ENCODE measurements around the gene WAPL. TPM values are rescaled to one million over a fixed set of nuclear protein-coding genes. Genes with fewer than 3 reads are reported as not detected.

WAPL gene
- total RNA-seq, 2 experiments from 2014 or later: 34.3 TPM

DNA sequence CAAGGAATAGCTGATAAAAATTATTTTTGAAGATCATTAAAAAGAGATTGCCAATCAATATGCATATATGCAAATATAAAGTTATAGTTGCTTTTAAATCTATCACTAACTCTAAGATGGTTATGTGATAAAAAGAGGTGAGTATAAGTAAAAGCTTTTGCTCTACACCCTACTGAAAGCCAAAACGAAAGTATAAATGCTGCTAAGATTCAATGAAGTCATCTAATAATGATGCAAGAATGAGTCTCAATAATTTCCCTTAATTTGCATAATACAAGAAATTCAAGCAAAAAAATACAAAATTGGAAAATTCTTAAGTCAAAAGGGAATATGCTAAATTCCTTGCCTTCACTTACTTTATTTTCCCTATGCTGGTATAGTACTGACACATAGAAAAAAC is 75.2 kb downstream of the WAPL start:
- H3K27me3 ChIP-seq (ENCODE audit: control insufficient read depth in 1 of 2, insufficient read depth in 2 of 2, low read length in 2 of 2): no peaks in the 10 kb centered on the region
- no peak for ATAC-seq (ENCODE audit: poor library complexity)
- ChIA-PET POLR2A (no interaction called here), CTCF (interaction anchor here (0.6 to 1.5 kb wide), 2 partner anchors 46 to 59 kb away, joined by 3 to 4 read pairs; no protein-coding TSS in a partner anchor)
- Mint-ChIP-seq H3K27ac (no peak overlapping the region), H3K27me3 (no peaks in the 10 kb centered on the region), H3K4me3 (no peak overlapping the region), H3K36me3 (ENCODE audit: low read depth) (peaks cover 95% of the 10 kb centered on the region), H3K4me1 (ENCODE audit: low read depth) (peaks cover 39% of the 10 kb centered on the region), H3K9me3 (no peaks in the 10 kb centered on the region)
- H3K4me1 ChIP-seq (ENCODE audit: insufficient read depth, low read length): peaks cover 3% of the 10 kb centered on the region
- intact Hi-C loops (cut with DNase I, micrococcal nuclease): loop anchor here in 1 of 2 experiments (5.0 kb wide), 1 partner anchor 44 kb away; no protein-coding TSS in a partner anchor
- no peak overlapping the region for H3K27ac ChIP-seq (ENCODE audit: low read depth in 1 of 2, low read length in 2 of 2)
- peaks cover 70% of the 10 kb centered on the region for H3K36me3 ChIP-seq (ENCODE audit: insufficient read depth, low read length)
- no peak overlapping the region for H3K4me3 ChIP-seq (ENCODE audit: low read length)
- no peak for DNase-seq
- no peaks in the 10 kb centered on the region for H3K9me3 ChIP-seq (ENCODE audit: control insufficient read depth in 1 of 2, insufficient read depth in 1 of 2, low read length in 2 of 2)
- TF ChIP-seq, protein P1, sequence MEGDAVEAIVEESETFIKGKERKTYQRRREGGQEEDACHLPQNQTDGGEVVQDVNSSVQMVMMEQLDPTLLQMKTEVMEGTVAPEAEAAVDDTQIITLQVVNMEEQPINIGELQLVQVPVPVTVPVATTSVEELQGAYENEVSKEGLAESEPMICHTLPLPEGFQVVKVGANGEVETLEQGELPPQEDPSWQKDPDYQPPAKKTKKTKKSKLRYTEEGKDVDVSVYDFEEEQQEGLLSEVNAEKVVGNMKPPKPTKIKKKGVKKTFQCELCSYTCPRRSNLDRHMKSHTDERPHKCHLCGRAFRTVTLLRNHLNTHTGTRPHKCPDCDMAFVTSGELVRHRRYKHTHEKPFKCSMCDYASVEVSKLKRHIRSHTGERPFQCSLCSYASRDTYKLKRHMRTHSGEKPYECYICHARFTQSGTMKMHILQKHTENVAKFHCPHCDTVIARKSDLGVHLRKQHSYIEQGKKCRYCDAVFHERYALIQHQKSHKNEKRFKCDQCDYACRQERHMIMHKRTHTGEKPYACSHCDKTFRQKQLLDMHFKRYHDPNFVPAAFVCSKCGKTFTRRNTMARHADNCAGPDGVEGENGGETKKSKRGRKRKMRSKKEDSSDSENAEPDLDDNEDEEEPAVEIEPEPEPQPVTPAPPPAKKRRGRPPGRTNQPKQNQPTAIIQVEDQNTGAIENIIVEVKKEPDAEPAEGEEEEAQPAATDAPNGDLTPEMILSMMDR (IDR thresholded peaks at IDR 0.05): no peak

DNA sequence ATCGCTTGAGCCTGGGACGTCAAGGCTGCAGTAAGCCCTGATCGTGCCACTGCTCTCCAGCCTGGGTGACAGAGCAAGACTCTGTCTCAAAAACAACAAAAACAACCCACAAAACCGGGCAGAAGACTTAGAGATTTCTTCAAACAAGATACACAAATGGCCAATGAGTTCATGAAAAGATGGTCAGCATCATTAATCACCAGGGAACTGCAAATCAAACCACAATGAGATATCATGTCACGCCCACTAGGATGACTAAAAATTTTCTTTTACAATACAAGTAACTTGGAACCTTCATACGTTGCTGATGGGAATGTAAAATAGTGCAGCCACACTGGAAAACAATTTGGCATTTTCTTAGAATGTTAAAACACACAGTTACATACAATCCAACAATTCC is 77.7 kb downstream of the WAPL start:
- Histone ChIP-seq H3K4me1 (ENCODE audit: insufficient read depth, low read length) (no peaks in the 10 kb centered on the region), H3K9me3 (ENCODE audit: control insufficient read depth in 1 of 2, insufficient read depth in 1 of 2, low read length in 2 of 2) (no peaks in the 10 kb centered on the region), H3K27ac (ENCODE audit: low read depth in 1 of 2, low read length in 2 of 2) (no peak overlapping the region), H3K27me3 (ENCODE audit: control insufficient read depth in 1 of 2, insufficient read depth in 2 of 2, low read length in 2 of 2) (no peaks in the 10 kb centered on the region), H3K36me3 (ENCODE audit: insufficient read depth, low read length) (peaks cover 79% of the 10 kb centered on the region), H3K4me3 (ENCODE audit: low read length) (no peak overlapping the region)
- H3K4me1 Mint-ChIP-seq (ENCODE audit: low read depth): peaks cover 35% of the 10 kb centered on the region
- DNase-seq (no peak), ATAC-seq (ENCODE audit: poor library complexity) (no peak)
- intact Hi-C loops (cut with DNase I, micrococcal nuclease): no loop called here
- peaks cover 93% of the 10 kb centered on the region for H3K36me3 Mint-ChIP-seq (ENCODE audit: low read depth)
- no peak overlapping the region for H3K27ac Mint-ChIP-seq
- H3K9me3 Mint-ChIP-seq: no peaks in the 10 kb centered on the region
- ChIA-PET POLR2A (no interaction called here), CTCF (no interaction called here)
- H3K4me3 Mint-ChIP-seq: no peak overlapping the region
- no peaks in the 10 kb centered on the region for H3K27me3 Mint-ChIP-seq
- TF ChIP-seq, protein P1 (IDR thresholded peaks at IDR 0.05): no peak

DNA sequence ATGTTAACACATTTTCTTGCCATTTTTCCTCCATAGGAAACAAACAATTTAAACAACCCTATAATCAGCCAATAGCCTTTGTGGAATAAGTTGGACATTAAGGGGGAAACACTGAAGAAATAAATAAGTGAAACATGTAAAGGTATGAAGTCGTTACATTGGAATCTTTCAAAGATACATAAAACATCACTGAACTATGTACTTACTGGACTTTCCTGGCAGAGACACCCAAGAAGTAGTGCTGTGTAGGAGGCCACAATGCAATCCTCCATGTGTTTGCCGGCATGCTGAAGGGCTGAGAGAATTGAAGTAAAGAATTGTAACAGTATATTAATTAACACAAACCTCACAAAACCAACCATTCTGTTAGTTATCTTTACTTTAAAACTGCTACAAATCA is 78.5 kb downstream of the WAPL start:
- peaks cover 80% of the 10 kb centered on the region for H3K36me3 ChIP-seq (ENCODE audit: insufficient read depth, low read length)
- ChIA-PET POLR2A (no interaction called here), CTCF (no interaction called here)
- no peaks in the 10 kb centered on the region for H3K27me3 Mint-ChIP-seq
- intact Hi-C loops (cut with DNase I, micrococcal nuclease): no loop called here
- no peak overlapping the region for H3K4me3 Mint-ChIP-seq
- peaks cover 93% of the 10 kb centered on the region for H3K36me3 Mint-ChIP-seq (ENCODE audit: low read depth)
- no peaks in the 10 kb centered on the region for H3K27me3 ChIP-seq (ENCODE audit: control insufficient read depth in 1 of 2, insufficient read depth in 2 of 2, low read length in 2 of 2)
- DNase-seq: no peak
- TF ChIP-seq, protein P1 (IDR thresholded peaks at IDR 0.05): no peak
- no peak overlapping the region for H3K27ac ChIP-seq (ENCODE audit: low read depth in 1 of 2, low read length in 2 of 2)
- ATAC-seq (ENCODE audit: poor library complexity): no peak
- peaks cover 31% of the 10 kb centered on the region for H3K4me1 Mint-ChIP-seq (ENCODE audit: low read depth)
- H3K9me3 ChIP-seq (ENCODE audit: control insufficient read depth in 1 of 2, insufficient read depth in 1 of 2, low read length in 2 of 2): no peaks in the 10 kb centered on the region
- H3K27ac Mint-ChIP-seq: no peak overlapping the region
- no peak overlapping the region for H3K4me3 ChIP-seq (ENCODE audit: low read length)
- no peaks in the 10 kb centered on the region for H3K9me3 Mint-ChIP-seq
- H3K4me1 ChIP-seq (ENCODE audit: insufficient read depth, low read length): no peaks in the 10 kb centered on the region

All from CD4-positive, alpha-beta T cell (primary cell).